ENCODE results near the gene LTF.

LTF gene

DNA sequence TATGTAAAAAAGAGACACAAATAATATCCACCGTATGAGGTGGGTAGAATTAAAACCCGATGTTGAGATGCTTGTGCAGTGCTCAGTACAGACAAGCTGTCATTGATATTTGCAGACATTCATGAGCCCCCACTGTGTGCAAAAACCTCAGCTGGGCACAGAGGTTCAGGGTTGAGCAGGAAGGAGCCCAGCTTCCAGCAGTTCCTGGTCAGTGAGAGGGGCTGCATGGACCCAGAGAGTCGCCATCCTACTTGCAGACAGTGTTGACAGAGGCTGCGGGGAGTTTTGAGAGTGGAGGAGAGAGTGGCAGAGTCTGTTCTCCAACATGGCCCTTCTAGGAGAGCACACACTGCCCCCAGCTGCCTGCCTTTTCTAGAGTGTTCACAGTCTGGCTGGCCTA is 6.1 kb upstream of the LTF start:
- DNase-seq (ENCODE audit: extremely low read depth in 1 of 2, low read depth in 1 of 2): no peak

DNA sequence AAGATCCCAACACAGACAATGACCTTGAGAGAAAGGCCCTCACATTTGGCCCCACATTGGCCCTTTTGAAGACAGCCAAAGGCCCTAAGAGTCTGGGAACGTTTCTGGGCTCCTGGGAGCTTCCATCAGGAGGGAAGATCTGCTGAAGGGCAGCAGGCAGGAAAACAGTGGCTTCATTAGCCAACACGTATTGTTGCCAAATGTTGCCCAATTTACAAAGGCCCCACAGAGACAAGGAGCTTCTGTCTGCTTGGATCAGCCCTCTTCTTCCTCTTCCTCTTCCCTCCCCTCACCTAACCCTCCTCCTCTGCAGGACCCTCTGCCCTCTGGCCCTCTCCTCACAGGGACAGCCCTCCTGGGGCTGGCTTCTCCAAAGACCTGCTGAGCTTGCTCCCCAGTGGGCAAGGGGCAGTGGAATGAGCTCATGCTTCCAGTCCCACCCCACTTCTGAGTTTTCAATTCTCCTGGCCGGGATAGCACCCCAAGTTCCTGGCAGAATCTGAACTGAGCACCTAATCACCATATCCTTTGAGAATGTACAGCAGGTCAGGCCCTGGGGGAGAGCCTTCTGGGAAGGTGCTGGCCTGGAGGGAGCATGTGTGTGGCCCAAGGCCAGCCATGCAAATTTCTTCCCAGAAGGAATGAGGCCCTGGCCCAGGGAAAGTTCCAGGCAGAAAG is 5.1 kb upstream of the LTF start:
- no peak for DNase-seq (ENCODE audit: extremely low read depth in 1 of 2, low read depth in 1 of 2)

DNA sequence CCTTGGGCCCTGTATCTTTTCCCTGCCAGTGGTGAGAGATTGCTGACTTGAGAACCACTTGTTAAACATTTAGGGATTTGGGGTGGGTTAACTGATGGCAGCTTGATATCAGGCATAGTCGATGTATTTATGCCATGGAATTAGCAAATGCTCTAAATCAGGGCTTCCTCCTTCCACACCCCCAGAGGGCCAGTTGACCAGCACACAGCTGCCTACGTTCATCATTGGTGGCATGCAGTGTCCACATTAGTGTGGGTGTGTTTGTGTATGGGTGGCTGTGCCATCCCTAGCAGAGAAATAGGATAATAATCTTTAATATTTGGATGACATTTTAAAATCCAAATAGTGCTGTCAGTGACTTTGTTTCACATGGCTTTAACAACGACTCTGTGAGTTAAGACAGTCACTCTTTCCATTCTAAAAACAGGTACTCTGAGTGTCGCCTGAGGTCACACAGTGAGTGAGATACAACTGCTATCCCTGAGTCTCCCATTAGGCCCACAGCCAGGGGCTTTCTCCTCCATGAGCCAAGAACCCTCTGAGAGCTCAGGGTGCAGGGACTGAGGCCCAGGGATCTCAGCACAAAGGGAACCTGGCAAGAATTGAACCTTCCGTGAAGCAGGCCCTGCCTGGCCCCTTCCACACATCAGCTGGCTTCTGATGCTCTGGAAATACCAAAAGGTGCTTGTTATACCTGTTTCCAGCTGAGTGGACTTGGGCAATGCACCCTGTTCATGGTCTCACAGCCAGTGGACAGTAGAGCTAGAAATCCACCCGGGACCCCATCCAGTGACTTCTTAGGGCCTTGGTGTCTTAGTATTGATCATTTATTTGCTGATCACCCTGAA is 4.3 kb upstream of the LTF start:
- DNase-seq (ENCODE audit: extremely low read depth in 1 of 2, low read depth in 1 of 2): no peak

DNA sequence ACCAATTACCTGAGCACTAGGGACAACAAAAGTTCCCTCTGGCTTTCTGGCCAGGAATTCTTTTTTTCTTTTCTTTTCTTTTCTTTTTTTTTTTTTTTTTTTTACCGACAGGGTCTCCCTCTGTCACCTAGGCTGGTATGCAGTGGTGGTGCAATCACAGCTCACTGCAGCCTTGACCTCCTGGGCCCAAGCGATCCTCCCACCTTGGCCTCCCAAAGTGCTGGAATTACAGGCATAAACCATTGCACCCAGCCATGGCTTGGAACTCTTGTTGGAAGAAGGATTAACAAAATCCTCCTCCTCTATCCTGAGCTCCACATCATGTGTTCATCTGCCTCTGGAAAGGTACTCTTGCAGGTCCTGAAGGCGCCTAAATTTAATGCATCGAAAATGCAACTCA is 2.9 kb upstream of the LTF start:
- no peak for DNase-seq (ENCODE audit: extremely low read depth in 1 of 2, low read depth in 1 of 2)

GRCh38 chr3:46466871-46467403 is 2.2 kb upstream of the LTF start:
- DNase-seq (ENCODE audit: extremely low read depth in 1 of 2, low read depth in 1 of 2): no peak

DNA sequence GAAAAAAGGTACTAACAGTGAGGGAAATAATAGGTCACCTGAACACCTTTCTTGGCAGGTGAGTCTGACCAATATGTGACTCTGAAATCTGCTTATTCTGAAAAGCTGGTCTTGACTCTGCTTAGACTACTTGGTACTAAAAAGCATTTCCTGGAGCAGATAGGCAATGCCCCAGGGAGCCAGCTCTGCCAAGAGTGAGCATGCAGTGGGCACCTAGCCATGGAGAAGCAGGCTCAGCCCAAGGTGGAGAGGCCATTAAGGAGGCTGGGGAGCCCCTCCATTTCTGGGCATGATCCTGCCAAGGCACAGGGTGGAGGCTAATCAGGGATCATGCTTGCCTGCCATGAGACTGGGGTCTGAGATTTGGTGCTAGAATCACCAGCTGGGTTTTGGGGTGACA is 1.6 kb upstream of the LTF start:
- DNase-seq (ENCODE audit: extremely low read depth in 1 of 2, low read depth in 1 of 2): no peak

DNA sequence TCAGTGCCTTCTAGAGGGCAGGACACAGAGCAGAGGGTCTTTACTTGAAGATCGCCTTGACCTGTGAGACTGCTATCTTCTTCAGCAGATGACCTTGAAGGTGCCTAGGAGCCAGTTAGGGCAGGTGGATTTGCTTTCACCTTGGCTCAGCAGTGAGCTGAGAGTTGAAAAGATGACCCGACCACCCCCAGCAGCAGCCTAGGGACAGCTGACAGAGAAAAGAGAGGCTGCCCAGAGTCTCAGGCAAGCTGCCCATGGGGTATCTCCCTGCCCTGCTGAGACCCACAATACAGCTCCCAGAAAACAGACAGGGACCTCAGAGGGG is 453 bp upstream of the LTF start:
- DNase-seq (ENCODE audit: extremely low read depth in 1 of 2, low read depth in 1 of 2): no peak

GRCh38 chr3:46463868-46464241 is 850 bp downstream of the LTF start:
- no peak for DNase-seq (ENCODE audit: extremely low read depth in 1 of 2, low read depth in 1 of 2)

DNA sequence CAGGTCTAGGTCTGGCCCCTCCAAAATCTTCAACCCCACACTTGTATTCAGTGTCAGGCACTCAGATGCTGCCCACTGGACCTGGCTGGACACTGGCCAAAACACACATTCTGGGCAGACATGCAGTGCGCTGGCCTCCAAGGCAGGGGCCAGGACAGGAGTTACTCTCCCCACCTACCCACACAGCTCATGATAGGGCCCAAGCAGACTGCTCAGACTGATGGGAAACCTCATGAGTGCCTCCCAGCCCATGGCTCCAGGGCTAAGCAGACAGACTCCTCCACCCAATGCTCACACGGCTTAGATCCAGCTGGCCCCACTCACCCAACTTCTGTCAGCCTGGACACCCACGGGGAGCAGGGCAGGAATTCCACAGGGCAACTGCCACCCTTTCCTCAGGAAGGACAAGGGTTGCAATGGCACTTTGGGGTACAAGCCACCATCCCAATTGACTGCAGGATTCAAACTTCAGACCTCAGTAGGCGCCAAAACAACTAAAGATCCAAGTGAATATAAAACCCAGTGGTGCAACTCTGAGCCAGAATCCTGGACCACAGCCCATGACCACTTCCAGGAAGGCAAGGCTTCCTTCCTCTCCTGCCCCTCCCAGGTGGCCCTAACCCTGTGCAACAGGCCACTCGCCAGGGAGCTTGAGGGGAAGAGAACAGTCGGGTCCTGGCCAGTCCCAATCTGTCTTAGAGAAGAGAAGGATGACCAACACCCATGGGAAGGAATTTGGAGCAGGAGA is 1.4 kb downstream of the LTF start:
- DNase-seq (ENCODE audit: extremely low read depth in 1 of 2, low read depth in 1 of 2): no peak

DNA sequence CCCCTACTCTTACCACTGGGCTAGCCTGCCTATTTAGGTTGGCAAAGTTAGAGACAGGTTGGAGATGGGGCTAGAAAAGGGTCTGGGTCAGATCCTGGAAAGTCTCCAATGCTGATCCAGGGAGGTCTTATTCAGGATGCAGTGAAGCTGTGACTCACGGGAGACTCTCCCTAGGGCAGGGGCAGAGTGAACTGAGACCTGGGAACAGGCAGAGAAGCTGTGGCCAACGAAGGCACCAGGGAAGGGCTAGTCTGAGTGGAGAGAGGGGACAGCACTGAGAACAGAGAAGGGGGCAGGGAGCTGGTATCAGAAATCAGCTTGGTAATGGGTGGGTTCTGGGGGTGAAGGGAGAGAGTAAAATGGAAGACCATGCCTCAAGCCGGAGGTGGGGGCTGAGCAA is 2.2 kb downstream of the LTF start:
- DNase-seq (ENCODE audit: extremely low read depth in 1 of 2, low read depth in 1 of 2): no peak

- no peak for DNase-seq (ENCODE audit: extremely low read depth in 1 of 2, low read depth in 1 of 2)
These were observed 2.6 kb downstream of the LTF start for GRCh38 chr3:46462111-46462510.

- no peak for DNase-seq (ENCODE audit: extremely low read depth in 1 of 2, low read depth in 1 of 2)
These were observed 4.7 kb downstream of the LTF start for GRCh38 chr3:46460051-46460450.

DNA sequence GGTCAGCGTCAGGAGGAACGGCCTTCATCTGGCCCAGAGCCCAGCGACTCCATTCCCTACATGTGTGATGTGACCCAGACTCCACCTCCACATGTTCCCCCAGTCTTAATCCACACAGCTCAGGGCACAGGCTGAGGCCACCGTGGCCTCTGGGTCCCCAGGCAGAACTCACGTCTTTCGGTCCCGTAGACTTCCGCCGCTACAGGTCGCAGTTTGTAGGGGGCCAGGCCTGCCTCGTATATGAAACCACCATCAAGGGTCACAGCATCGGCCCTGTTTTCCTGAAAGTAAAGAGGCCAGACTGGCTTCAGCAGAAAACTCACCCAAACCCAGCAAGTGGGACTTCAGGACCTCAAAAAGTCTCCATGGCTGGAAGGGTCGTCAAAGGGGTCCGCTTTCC is 8.6 kb downstream of the LTF start:
- DNase-seq (ENCODE audit: extremely low read depth in 1 of 2, low read depth in 1 of 2): no peak

DNA sequence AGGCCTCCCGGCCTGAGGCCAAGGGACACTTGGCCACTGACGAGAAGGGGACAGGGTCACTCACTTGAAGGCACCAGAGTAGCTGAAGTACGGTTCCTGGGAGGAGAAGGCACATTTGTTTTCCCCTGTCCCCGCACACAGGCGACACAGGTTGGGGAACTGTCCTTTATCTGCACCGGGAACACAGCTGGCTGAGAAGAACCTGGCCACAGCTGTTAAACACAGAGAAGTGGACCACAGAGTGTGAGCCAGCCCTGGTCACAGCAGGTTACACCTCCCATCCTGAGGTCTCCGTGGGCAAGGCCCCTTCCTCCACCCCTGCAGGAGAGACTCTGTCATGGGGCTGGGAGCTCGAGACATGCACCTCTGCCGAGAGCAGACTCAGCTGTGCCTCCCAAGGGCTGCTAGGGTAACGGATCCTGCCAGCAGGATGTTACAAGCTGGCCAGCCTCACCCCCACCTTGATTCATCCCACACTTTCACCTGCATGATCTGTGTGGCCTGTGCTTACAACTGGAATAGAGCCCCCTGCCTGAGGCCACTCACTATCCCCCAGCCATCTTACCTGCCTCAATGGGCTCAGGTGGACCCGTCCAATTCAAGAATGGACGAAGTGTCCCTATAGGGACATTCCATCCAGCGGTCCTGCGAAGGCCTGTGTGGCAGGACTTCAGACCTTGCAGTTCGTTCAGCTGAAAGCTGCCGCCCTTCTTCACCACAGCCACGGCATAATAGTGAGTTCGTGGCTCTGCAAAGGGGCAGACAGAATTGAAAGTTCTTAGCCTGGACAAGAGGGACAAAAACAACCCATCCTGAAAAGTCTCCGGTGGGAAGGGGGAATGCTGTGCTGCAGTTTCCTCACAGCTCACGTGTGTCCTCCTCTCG is 9.2 kb downstream of the LTF start:
- no peak for DNase-seq (ENCODE audit: extremely low read depth in 1 of 2, low read depth in 1 of 2)

DNA sequence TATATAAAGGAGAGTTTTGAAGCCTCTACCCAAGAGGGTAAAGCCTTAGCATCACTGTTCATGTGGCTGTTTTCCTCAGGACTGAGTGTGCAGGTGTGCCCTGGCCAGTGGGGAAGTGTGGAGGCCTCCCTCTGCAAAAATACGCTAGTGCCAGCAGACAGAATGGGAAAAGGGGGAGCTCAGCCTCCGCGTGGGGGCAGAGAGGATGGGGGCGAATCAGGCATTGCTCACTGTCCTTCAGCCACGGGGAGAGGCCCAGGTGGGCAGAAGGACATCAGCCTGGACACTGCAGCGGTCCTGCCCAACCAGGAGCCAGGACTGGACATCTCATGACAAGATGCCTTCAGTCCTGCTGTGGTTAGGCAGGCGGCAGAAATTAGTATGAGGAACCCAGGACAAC is 10.1 kb downstream of the LTF start:
- DNase-seq (ENCODE audit: extremely low read depth in 1 of 2, low read depth in 1 of 2): no peak

GRCh38 chr3:46454209-46454595 is 10.5 kb downstream of the LTF start:
- no peak for DNase-seq (ENCODE audit: extremely low read depth in 1 of 2, low read depth in 1 of 2)

DNA sequence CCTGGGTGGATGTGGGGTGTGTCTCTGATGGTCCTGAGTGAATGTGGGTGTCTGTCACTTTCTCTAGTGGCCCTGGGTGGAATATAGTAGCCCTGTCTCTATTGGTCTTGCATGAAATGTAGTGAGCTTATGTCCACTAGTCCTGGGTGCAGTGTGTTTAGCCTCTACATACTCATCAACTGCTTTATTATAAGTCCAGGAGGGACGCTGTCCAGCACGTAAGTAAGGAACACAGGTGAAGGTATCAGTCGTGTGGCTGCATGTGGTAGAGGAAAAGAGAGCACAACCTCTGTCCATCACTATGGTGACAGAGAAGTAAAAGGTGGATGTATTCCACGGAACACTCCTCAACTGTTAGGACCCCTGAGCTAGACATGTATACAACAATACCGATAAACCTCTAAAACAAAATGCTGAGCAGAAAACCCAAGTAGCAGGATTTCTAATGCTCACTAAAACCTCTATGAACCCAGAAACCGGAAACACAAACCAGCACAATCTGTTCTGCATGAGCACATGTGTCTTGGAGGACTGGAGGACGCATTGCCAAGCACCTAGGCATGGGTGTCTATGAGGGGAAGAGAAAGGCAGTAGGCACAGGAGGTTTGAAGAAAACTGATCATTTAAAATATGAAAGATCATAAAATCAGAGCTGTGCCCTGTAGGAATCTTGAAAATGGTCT is 11.0 kb downstream of the LTF start:
- no peak for DNase-seq (ENCODE audit: extremely low read depth in 1 of 2, low read depth in 1 of 2)

DNA sequence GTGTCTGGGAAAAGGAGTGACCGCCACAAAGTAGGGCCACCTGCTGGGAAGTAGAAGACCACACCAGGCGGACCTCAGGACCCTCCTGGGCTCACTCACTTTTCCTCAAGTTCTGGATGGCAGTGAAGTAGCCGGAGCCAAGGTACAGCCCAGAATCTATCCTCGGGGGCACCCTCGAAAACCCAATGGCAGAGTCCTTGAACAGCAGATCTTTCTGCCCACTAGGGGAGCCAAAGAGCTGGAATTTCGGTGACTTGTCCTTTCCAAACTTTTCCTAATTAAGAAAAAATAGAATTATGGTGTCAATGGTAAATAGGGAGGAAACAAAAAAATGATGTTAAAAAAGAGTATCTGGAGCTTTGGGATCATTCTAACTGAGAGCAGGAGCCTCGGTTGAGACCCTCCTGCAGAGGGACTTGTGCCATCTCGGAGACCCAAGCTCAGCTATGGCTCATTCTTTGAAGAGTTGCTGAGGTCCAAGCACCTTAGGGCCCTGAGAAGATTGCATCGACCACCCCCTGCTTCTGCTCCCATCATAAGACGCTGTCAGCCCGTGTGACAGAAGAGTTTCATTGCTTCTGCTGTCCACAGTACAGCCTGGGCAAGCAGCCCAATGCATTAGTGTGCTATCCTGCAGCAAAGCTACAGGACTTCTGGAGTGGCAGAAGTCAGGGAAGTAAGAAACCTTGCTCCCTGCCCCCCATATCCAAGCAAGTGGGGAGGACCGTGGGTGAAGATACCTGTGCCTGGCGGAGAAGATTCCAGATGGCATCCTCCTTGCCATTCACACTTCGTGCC is 14.8 kb downstream of the LTF start:
- DNase-seq (ENCODE audit: extremely low read depth in 1 of 2, low read depth in 1 of 2): no peak

GRCh38 chr3:46448721-46449120 is 16.0 kb downstream of the LTF start:
- no peak for DNase-seq (ENCODE audit: extremely low read depth in 1 of 2, low read depth in 1 of 2)
